Right atrium auricular region (tissue), 2 donors: Measurements from ENCODE around the gene SNRNP40. TPM values are rescaled to one million over a fixed set of nuclear protein-coding genes. Genes with fewer than 3 reads are reported as not detected.

Experiments used
- DNase-seq: peaks from one replicate; pipeline ENCODE4 v3.0.0-alpha.2; 2019; ENCODE audit warnings: low spot score
- H3K27ac ChIP-seq, 2 donors: fragments of 200-600 bp; sonication (generic); 1 replicate in 1 of 2; 2 replicates in 1 of 2; pipeline ENCODE4 v1.5.1; 2016 to 2019
- H3K27me3 ChIP-seq, 2 donors: fragments of 200-600 bp; sonication (generic); one replicate each; pipeline versions ENCODE4 v1.5.1 to v1.6.0; 2017 to 2019
- H3K36me3 ChIP-seq: fragments of 200-600 bp; sonication (generic); one replicate; pipeline ENCODE4 v1.5.1; 2016
- H3K4me1 ChIP-seq, 2 donors: fragments of 200-600 bp; sonication (generic); one replicate each; pipeline versions ENCODE4 v1.5.1 to v1.6.0; 2017 to 2019
- H3K4me3 ChIP-seq, 2 donors: fragments of 200-600 bp; sonication (generic); 1 replicate in 1 of 2; 2 replicates in 1 of 2; pipeline ENCODE4 v1.5.1; 2017 to 2019; ENCODE audit warnings: mild to moderate bottlenecking in 1 of 2, moderate library complexity in 1 of 2
- H3K9me3 ChIP-seq, 2 donors: fragments of 200-600 bp; sonication (generic); one replicate each; pipeline ENCODE4 v1.5.1; 2019
- CTCF ChIP-seq, 2 donors: fragments of 200-600 bp; sonication (generic); IDR thresholded peaks; one replicate each; pipeline ENCODE4 v1.5.1; 2019; ENCODE audit warnings: antibody characterized with exemption in 2 of 2
- total RNA-seq, 2 donors: library from RNA; depleted of rRNA; stranded (reverse); fragments of >200 nt; gene quantifications; one replicate each; pipeline ENCODE4 v1.1.0, GENCODE V29; 2016

The SNRNP40 gene
- total RNA-seq, 2 donors from 2014 or later, result 20.6 to 20.7 TPM

GRCh38 chr1:31327381-31327780 lies 30.8 kb upstream of the SNRNP40 start:
- Histone ChIP-seq H3K27me3 (no peaks in the 10 kb centered on the region), H3K4me1 (no peaks in the 10 kb centered on the region), H3K4me3 (no peak overlapping the region), H3K27ac (no peak overlapping the region), H3K36me3 (no peaks in the 10 kb centered on the region), H3K9me3 (no peaks in the 10 kb centered on the region)
- no peak for DNase-seq
- TF ChIP-seq CTCF (IDR thresholded peaks at IDR 0.05), result no peak

GRCh38 chr1:31326461-31326860 lies 29.9 kb upstream of the SNRNP40 start:
- DNase-seq, result no peak
- Histone ChIP-seq H3K9me3 (no peaks in the 10 kb centered on the region), H3K27ac (no peak overlapping the region), H3K4me3 (no peak overlapping the region), H3K27me3 (no peaks in the 10 kb centered on the region), H3K4me1 (no peaks in the 10 kb centered on the region), H3K36me3 (no peaks in the 10 kb centered on the region)
- no peak for TF ChIP-seq CTCF (IDR thresholded peaks at IDR 0.05)

- no peak for TF ChIP-seq CTCF (IDR thresholded peaks at IDR 0.05)
- Histone ChIP-seq H3K36me3 (peaks cover 9% of the 10 kb centered on the region), H3K27me3 (no peaks in the 10 kb centered on the region), H3K9me3 (no peaks in the 10 kb centered on the region), H3K4me3 (no peak overlapping the region), H3K4me1 (no peaks in the 10 kb centered on the region), H3K27ac (no peak overlapping the region)
- no peak for DNase-seq
These were observed 28.4 kb upstream of the SNRNP40 start for GRCh38 chr1:31324992-31325391.

- peaks cover 14% of the 10 kb centered on the region for H3K36me3 ChIP-seq
- no peaks in the 10 kb centered on the region for H3K4me1 ChIP-seq
- H3K9me3 ChIP-seq, result no peaks in the 10 kb centered on the region
- no peak overlapping the region for H3K4me3 ChIP-seq
- no peak for TF ChIP-seq CTCF (IDR thresholded peaks at IDR 0.05)
- no peaks in the 10 kb centered on the region for H3K27me3 ChIP-seq
- DNase-seq, result no peak
- no peak overlapping the region for H3K27ac ChIP-seq
These were observed 27.5 kb upstream of the SNRNP40 start for GRCh38 chr1:31324093-31324492.

GRCh38 chr1:31318146-31318545 lies 21.6 kb upstream of the SNRNP40 start:
- no peak for DNase-seq
- Histone ChIP-seq H3K4me1 (no peaks in the 10 kb centered on the region), H3K36me3 (peaks cover 39% of the 10 kb centered on the region)

More at GRCh38 chr1:31318146-31318545, 21.6 kb upstream of the SNRNP40 start:
- Histone ChIP-seq H3K27ac (no peak overlapping the region), H3K4me3 (no peak overlapping the region), H3K9me3 (no peaks in the 10 kb centered on the region), H3K27me3 (no peaks in the 10 kb centered on the region)
- no peak for TF ChIP-seq CTCF (IDR thresholded peaks at IDR 0.05)
